HG02623 (cell line): ENCODE measurements around the gene BSCL2.
"Not testable (repeated sequence)": the region's sequence is repeated elsewhere in the genome, so short reads cannot be mapped to it uniquely, and the experiment has no call there.

Experiments used
- ATAC-seq: cut with Tn5 transposase; IDR thresholded peaks from one replicate; pipeline ENCODE4 v1.9.1; 2021; ENCODE audit warnings: moderate library complexity; ENCODE audit not compliant: unreplicated experiment

BSCL2 gene

GRCh38 chr11:62688491-62688890 is 18.7 kb downstream of the BSCL2 start:
- ATAC-seq = no peak

GRCh38 chr11:62687508-62688396 is 19.5 kb downstream of the BSCL2 start:
- ATAC-seq = no peak

- ATAC-seq = no peak
These were observed 24.7 kb downstream of the BSCL2 start for GRCh38 chr11:62682518-62682917.

- no peak for ATAC-seq
These were observed 26.4 kb downstream of the BSCL2 start for GRCh38 chr11:62680825-62681240.

GRCh38 chr11:62678770-62679696 is 28.2 kb downstream of the BSCL2 start, which contains the start of gene UBXN1:
TSS of gene UBXN1 (minus strand) at chr11:62679073. CDS start at chr11:62678923, 150 bp downstream.
- peak; percentile 54 for ATAC-seq

GRCh38 chr11:62678433-62678769 is 28.8 kb downstream of the BSCL2 start:
- ATAC-seq = no peak

- ATAC-seq = no peak
These were observed 29.5 kb downstream of the BSCL2 start for GRCh38 chr11:62677714-62678113.

- no peak for ATAC-seq
These were observed 30.1 kb downstream of the BSCL2 start for GRCh38 chr11:62677156-62677555.

- no peak for ATAC-seq
These were observed 30.5 kb downstream of the BSCL2 start for GRCh38 chr11:62676698-62677097.

GRCh38 chr11:62675415-62675814 is 31.8 kb downstream of the BSCL2 start:
- not testable (repeated sequence) for ATAC-seq

GRCh38 chr11:62673196-62673525 is 34.1 kb downstream of the BSCL2 start:
- ATAC-seq = no peak

- ATAC-seq = peak; percentile 49
These were observed 35.4 kb downstream of the BSCL2 start, which contains the start of the genes LBHD1 and UQCC3 for GRCh38 chr11:62671608-62672389. TSS of gene LBHD1 (minus strand) at chr11:62672267. CDS start at chr11:62670031, 2,236 bp downstream. TSS of gene UQCC3 (plus strand) at chr11:62671673. CDS start at chr11:62671746, 73 bp downstream.

GRCh38 chr11:62671236-62671607 is 36.0 kb downstream of the BSCL2 start:
- no peak for ATAC-seq

- no peak for ATAC-seq
These were observed 37.6 kb downstream of the BSCL2 start for GRCh38 chr11:62669420-62670161.

- ATAC-seq = no peak
These were observed 39.8 kb downstream of the BSCL2 start for GRCh38 chr11:62667460-62667859.

- ATAC-seq = no peak
These were observed 40.8 kb downstream of the BSCL2 start for GRCh38 chr11:62666259-62666926.

- ATAC-seq = peak; percentile 21
These were observed 41.5 kb downstream of the BSCL2 start for GRCh38 chr11:62665599-62666258.

GRCh38 chr11:62665075-62665598 is 42.1 kb downstream of the BSCL2 start, which contains the start of the genes C11orf98 and CSKMT:
TSS of gene C11orf98 (minus strand) at chr11:62665210. CDS start at chr11:62665169, 41 bp downstream.
TSS of gene CSKMT (plus strand) at chr11:62665312. CDS start at chr11:62665880, 568 bp downstream.
- peak; percentile 80 for ATAC-seq
